Choroid plexus epithelial cell (primary cell): ENCODE measurements around the gene MICAL1.

Source experiments
- DNase-seq: peaks from one replicate; pipeline ENCODE4 v3.0.0-alpha.2; 2010; ENCODE audit warnings: low read depth
- H3K4me3 ChIP-seq: 2 replicates; pipeline ENCODE4 v1.5.1; 2011; ENCODE audit warnings: low read depth, mild to moderate bottlenecking, control low read depth, low read length, moderate library complexity
- TF ChIP-seq, protein P1 (sequence below): conservative IDR thresholded peaks from 2 replicates; pipeline ENCODE4 v1.5.1; 2011; ENCODE audit warnings: low read depth, mild to moderate bottlenecking, control low read depth, inconsistent platforms, low read length, moderate library complexity

Gene MICAL1

GRCh38 chr6:109452181-109452580, 3.4 kb downstream of the MICAL1 start:
- no peak for DNase-seq
- H3K4me3 ChIP-seq = no peak overlapping the region
- TF ChIP-seq, protein P1, sequence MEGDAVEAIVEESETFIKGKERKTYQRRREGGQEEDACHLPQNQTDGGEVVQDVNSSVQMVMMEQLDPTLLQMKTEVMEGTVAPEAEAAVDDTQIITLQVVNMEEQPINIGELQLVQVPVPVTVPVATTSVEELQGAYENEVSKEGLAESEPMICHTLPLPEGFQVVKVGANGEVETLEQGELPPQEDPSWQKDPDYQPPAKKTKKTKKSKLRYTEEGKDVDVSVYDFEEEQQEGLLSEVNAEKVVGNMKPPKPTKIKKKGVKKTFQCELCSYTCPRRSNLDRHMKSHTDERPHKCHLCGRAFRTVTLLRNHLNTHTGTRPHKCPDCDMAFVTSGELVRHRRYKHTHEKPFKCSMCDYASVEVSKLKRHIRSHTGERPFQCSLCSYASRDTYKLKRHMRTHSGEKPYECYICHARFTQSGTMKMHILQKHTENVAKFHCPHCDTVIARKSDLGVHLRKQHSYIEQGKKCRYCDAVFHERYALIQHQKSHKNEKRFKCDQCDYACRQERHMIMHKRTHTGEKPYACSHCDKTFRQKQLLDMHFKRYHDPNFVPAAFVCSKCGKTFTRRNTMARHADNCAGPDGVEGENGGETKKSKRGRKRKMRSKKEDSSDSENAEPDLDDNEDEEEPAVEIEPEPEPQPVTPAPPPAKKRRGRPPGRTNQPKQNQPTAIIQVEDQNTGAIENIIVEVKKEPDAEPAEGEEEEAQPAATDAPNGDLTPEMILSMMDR = no peak

DNA sequence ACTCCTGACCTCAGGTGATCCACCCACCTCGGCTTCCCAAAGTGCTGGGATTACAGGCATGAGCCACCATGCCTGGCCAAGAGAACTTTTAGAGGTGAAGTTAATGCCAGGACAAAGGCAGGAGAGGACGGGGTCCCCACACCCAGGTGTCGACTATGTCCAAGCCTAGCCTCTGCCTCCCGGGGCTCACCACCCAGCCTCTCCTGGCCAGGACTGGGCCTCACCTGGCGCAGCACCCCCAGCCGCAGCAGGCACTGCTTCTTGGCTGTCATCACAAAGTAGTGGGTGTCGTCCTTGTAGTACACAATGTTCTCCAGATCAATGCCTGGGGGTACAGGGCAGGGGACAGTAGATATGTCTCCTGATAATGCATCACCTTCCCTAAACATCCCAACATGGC, 4.2 kb downstream of the MICAL1 start:
- no peak overlapping the region for H3K4me3 ChIP-seq
- TF ChIP-seq, protein P1 = no peak
- no peak for DNase-seq

- no peak for DNase-seq
- TF ChIP-seq, protein P1 = no peak
- H3K4me3 ChIP-seq = no peak overlapping the region
Observed at GRCh38 chr6:109450801-109451200, 4.8 kb downstream of the MICAL1 start.

- TF ChIP-seq, protein P1 = no peak
- no peak overlapping the region for H3K4me3 ChIP-seq
- no peak for DNase-seq
Observed at GRCh38 chr6:109449795-109450673, 5.5 kb downstream of the MICAL1 start.

- TF ChIP-seq, protein P1 = no peak
- no peak overlapping the region for H3K4me3 ChIP-seq
- DNase-seq = no peak
Observed at GRCh38 chr6:109449064-109449794, 6.3 kb downstream of the MICAL1 start.

GRCh38 chr6:109448615-109449014, 7.0 kb downstream of the MICAL1 start:
- TF ChIP-seq, protein P1 = no peak
- no peak for DNase-seq
- no peak overlapping the region for H3K4me3 ChIP-seq
